GM12872 (cell line): ENCODE measurements around the gene TRIOBP.

ENCODE experiments used
- TF ChIP-seq, protein P1 (sequence below): IDR thresholded peaks from 3 replicates; pipeline ENCODE4 v1.5.1; 2011; ENCODE audit warnings: low read depth, mild to moderate bottlenecking, low read length, moderate library complexity; ENCODE audit not compliant: insufficient read depth

The TRIOBP gene

DNA sequence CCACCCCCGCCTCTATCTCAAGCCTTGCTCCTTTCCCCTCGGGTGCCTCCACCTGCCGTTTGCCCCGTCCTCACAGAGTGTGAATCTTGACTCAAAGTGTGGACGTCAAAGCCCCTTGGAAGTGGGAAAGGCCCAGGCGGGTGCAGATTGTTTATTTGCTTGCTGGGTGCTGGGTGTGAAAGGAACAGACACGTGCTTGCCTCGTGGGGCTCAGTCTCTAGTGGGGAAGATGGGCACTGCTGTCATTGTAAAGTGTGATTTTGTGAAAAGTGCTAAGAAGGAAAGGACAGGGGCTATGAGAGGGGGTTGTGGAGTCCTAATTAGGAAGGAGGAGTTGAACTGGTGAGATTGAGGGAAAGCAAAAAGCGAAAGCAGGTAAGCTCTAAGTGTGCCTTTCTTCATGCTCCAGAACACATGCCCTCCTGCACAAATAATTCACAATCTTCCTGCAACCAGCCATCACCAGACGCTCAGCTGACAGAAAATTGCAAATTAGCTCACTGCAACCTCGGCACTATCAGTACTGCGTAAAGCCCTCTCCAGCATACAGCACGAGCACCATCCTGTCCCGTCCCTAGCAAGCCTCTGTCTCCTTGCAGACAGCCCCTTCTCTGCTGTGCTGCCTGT is 101.1 kb downstream of the TRIOBP start:
- TF ChIP-seq, protein P1, sequence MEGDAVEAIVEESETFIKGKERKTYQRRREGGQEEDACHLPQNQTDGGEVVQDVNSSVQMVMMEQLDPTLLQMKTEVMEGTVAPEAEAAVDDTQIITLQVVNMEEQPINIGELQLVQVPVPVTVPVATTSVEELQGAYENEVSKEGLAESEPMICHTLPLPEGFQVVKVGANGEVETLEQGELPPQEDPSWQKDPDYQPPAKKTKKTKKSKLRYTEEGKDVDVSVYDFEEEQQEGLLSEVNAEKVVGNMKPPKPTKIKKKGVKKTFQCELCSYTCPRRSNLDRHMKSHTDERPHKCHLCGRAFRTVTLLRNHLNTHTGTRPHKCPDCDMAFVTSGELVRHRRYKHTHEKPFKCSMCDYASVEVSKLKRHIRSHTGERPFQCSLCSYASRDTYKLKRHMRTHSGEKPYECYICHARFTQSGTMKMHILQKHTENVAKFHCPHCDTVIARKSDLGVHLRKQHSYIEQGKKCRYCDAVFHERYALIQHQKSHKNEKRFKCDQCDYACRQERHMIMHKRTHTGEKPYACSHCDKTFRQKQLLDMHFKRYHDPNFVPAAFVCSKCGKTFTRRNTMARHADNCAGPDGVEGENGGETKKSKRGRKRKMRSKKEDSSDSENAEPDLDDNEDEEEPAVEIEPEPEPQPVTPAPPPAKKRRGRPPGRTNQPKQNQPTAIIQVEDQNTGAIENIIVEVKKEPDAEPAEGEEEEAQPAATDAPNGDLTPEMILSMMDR, result no peak

- TF ChIP-seq, protein P1, result no peak
These were observed 105.1 kb downstream of the TRIOBP start for GRCh38 chr22:37801946-37802309.

DNA sequence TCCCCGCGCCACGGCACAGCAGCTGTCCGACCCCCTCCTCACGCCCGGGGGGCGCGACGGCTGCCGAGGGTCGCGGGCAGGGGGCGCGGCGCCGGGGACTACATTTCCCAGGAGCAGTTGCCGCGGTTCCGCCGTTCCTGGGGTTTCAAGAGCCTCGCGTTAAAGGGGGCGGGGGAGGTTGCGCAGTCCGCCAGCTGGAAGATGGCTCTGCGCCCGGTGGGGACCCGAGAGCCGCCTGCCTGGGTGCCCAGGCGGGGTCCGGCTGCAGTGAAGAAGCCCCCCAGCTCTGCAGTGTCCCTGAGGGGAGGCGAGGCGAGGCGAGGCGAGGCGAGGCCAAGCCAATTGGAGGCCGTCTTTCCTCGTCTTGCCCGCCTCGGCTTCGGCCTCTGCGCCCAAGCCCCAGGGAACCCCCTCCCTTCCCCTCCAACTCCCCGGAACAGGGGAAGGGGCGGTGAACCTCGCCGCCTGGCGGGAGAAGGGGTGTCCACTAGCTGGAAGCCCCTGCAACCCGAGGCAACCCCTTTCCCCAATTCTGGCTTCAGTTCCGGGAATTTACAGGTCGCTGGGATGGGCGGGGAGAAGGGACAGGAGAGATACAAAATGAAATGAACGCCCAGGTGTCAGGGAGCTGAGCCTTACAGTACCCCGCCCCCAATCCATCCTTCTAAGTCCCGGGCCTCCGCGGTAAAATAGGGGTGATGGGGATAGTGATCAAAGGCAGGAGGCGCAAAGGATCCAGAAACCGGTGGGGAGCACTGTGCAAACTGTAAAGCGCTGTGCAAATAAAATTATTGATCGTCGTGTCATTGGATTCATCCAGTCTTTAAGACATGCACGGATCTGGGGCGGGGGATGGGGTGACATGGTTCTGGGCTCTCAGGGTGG is 105.7 kb downstream of the TRIOBP start:
- TF ChIP-seq, protein P1, result no peak

- TF ChIP-seq, protein P1, result no peak
These were observed 106.4 kb downstream of the TRIOBP start for GRCh38 chr22:37803195-37803638.

GRCh38 chr22:37803639-37804351 is 106.9 kb downstream of the TRIOBP start:
- TF ChIP-seq, protein P1, result no peak

GRCh38 chr22:37804352-37804880 is 107.6 kb downstream of the TRIOBP start:
- TF ChIP-seq, protein P1, result no peak
